Testis (tissue), 3 donors: Measurements from ENCODE around the gene E2F1. TPM values are rescaled to one million over a fixed set of nuclear protein-coding genes. Genes with fewer than 3 reads are reported as not detected.

Experiments used
- DNase-seq: peaks from one replicate; pipeline ENCODE4 v3.0.0-alpha.2; 2019
- H3K27ac ChIP-seq, 2 donors: fragments of 200-600 bp; sonication (generic); one replicate each; pipeline ENCODE4 v1.5.1; 2019
- H3K27me3 ChIP-seq: fragments of 200-600 bp; sonication (generic); one replicate; pipeline ENCODE4 v1.5.1; 2019
- H3K36me3 ChIP-seq: fragments of 200-600 bp; sonication (generic); one replicate; pipeline ENCODE4 v1.5.1; 2017; ENCODE audit warnings: low read depth; ENCODE audit errors: missing control alignments
- H3K4me1 ChIP-seq: fragments of 200-600 bp; sonication (generic); one replicate; pipeline ENCODE4 v1.5.1; 2019
- H3K4me3 ChIP-seq, 2 donors: fragments of 200-600 bp; sonication (generic); one replicate each; pipeline ENCODE4 v1.5.1; 2017 to 2019
- H3K9me3 ChIP-seq: fragments of 200-600 bp; sonication (generic); one replicate; pipeline ENCODE4 v1.5.1; 2017
- CTCF ChIP-seq, 3 experiments: fragments of 450-650 bp in 2 of 3; fragments of 200-600 bp in 1 of 3; sonication (generic) in 1 of 3; IDR thresholded peaks; one replicate each; pipeline ENCODE4 v1.5.1; 2016 to 2019; ENCODE audit warnings: antibody characterized with exemption in 3 of 3, mild to moderate bottlenecking in 2 of 3, moderate library complexity in 1 of 3
- POLR2A ChIP-seq: fragments of 450-650 bp; IDR thresholded peaks from one replicate; pipeline ENCODE4 v1.6.1; 2017; ENCODE audit warnings: antibody characterized with exemption, mild to moderate bottlenecking, moderate library complexity
- WGBS, 2 donors: methylation state at CpG; one replicate each; pipeline ENCODE4 v1.1.5; 2018; 5-methylcytosine and 5-hydroxymethylcytosine counted together
- intact Hi-C: fragments of 100-400 bp; cut with DNase I; formaldehyde crosslinking; loops from one replicate; pipeline ENCODE4 v1.15.1; 2023; ENCODE audit warnings: low total_unique reads
- polyA plus RNA-seq: library from polyadenylated mRNA; stranded (reverse); fragments of 350-450 nt; fragmentation: Illumina TruSeq; extraction: RNeasy Lipid Tissue Mini Kit (QIAGEN cat#74804); gene quantifications from one replicate; pipeline ENCODE4 v1.2.3, GENCODE V29; 2014; ENCODE audit warnings: low read depth, low replicate concordance; ENCODE audit not compliant: insufficient read depth
- total RNA-seq, 2 donors: library from RNA; depleted of rRNA; stranded (reverse); fragments of >200 nt; gene quantifications; one replicate each; pipeline ENCODE4 v1.2.3, GENCODE V29; 2016

The E2F1 gene
- total and polyA plus RNA-seq, 3 donors from 2014 or later, result 16.9 to 22.8 (median 19.9) TPM

GRCh38 chr20:33674294-33675135 is 11.7 kb downstream of the E2F1 start, which contains the start of gene NECAB3:
NECAB3 (minus strand) TSS chr20:33674428; CDS start chr20:33674352, 76 bp downstream.
- Histone ChIP-seq H3K36me3 (no peaks in the 10 kb centered on the region), H3K9me3 (no peaks in the 10 kb centered on the region), H3K27me3 (no peaks in the 10 kb centered on the region), H3K4me1 (peaks cover 43% of the 10 kb centered on the region), H3K27ac (peak within 1 kb of the TSS; percentile 92 to 97), H3K4me3 (peak within 1 kb of the TSS; percentile 77 to 86)
- TF ChIP-seq POLR2A, result no peak
- TF ChIP-seq CTCF (IDR thresholded peaks at IDR 0.05), result no peak
- 1 to 2% methylated on average over 7 to 21 of the region's 73 CpGs for WGBS, 2 donors
- intact Hi-C loops, result no loop called here
- DNase-seq, result peak; percentile 89

- Histone ChIP-seq H3K36me3 (no peaks in the 10 kb centered on the region), H3K27ac (peak overlapping the region; percentile 85 to 92), H3K9me3 (no peaks in the 10 kb centered on the region), H3K4me3 (peak overlapping the region; percentile 77 to 86), H3K4me1 (peaks cover 43% of the 10 kb centered on the region), H3K27me3 (no peaks in the 10 kb centered on the region)
- intact Hi-C loops, result no loop called here
- 0 to 5% methylated on average over 14 to 29 of the region's 29 CpGs for WGBS, 2 donors
- DNase-seq, result no peak
- TF ChIP-seq POLR2A, result no peak
- TF ChIP-seq CTCF (IDR thresholded peaks at IDR 0.05), result no peak
Observed at GRCh38 chr20:33673410-33674293, 12.5 kb downstream of the E2F1 start.

GRCh38 chr20:33673114-33673409 is 13.1 kb downstream of the E2F1 start:
- WGBS, 2 donors, result 68 to 70% methylated on average over 2 to 4 of the region's 4 CpGs
- Histone ChIP-seq H3K9me3 (no peaks in the 10 kb centered on the region), H3K27me3 (no peaks in the 10 kb centered on the region), H3K4me1 (peaks cover 43% of the 10 kb centered on the region), H3K27ac (peak overlapping the region; percentile 85 to 92), H3K36me3 (no peaks in the 10 kb centered on the region), H3K4me3 (peak overlapping the region; percentile 77 to 86)
- intact Hi-C loops, result no loop called here
- no peak for TF ChIP-seq CTCF (IDR thresholded peaks at IDR 0.05)
- TF ChIP-seq POLR2A, result no peak
- DNase-seq, result no peak

- Histone ChIP-seq H3K27ac (peak overlapping the region; percentile 85 to 92), H3K4me1 (peaks cover 43% of the 10 kb centered on the region), H3K27me3 (no peaks in the 10 kb centered on the region), H3K36me3 (no peaks in the 10 kb centered on the region), H3K9me3 (no peaks in the 10 kb centered on the region), H3K4me3 (peak overlapping the region; percentile 77 to 86)
- no peak for DNase-seq
- TF ChIP-seq POLR2A, result no peak
- no peak for TF ChIP-seq CTCF (IDR thresholded peaks at IDR 0.05)
- intact Hi-C loops, result no loop called here
- WGBS, 2 donors, result 58 to 97% methylated on average over 7 to 17 of the region's 17 CpGs
Observed at GRCh38 chr20:33672426-33673113, 13.6 kb downstream of the E2F1 start.
